Fibroblast of the aortic adventitia (primary cell): ENCODE data around the gene RYR3. TPM values are rescaled to one million over a fixed set of nuclear protein-coding genes. Genes with fewer than 3 reads are reported as not detected.

Source experiments
- DNase-seq: peaks from one replicate; pipeline ENCODE4 v3.0.0-alpha.2; 2010; ENCODE audit warnings: low read depth
- H3K4me3 ChIP-seq: 2 replicates; pipeline ENCODE4 v1.5.1; 2011; ENCODE audit warnings: low read depth, mild to moderate bottlenecking, control low read depth, low read length, moderate library complexity
- CTCF ChIP-seq: IDR thresholded peaks from 2 replicates; pipeline ENCODE4 v1.5.1; 2011; ENCODE audit warnings: mild to moderate bottlenecking, low read length, control low read depth, inconsistent platforms; ENCODE audit not compliant: insufficient read depth
- total RNA-seq: library from RNA; depleted of rRNA; stranded (reverse); fragments of >200 nt; gene quantifications from 2 replicates; pipeline ENCODE4 v1.2.3, GENCODE V29; 2012; ENCODE audit warnings: low replicate concordance

Gene RYR3
- total RNA-seq, 1 donor: not detected

GRCh38 chr15:33393546-33393945, 82.8 kb downstream of the RYR3 start:
- DNase-seq: no peak
- no peak overlapping the region for H3K4me3 ChIP-seq
- no peak for TF ChIP-seq CTCF

DNA sequence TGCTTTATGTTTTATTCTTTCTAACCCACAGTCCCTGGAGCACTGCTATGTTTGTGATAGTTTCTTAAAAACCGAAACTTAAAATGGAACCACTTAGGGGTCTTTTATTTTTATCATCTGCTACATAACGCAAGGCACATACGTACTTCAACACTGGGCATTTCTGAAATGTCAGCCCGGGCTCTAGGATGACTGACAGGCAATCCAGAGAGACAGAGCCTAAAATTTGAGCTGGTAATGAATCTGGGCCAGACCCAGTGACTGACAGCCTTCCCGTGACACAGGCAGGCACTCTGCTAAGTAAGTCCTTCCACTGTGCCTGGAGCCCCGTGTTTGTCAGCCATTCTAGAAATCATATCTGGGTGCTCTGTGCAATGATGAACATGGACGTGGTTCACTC, 84.6 kb downstream of the RYR3 start:
- no peak for TF ChIP-seq CTCF
- no peak overlapping the region for H3K4me3 ChIP-seq
- DNase-seq: no peak

- DNase-seq: no peak
- no peak overlapping the region for H3K4me3 ChIP-seq
- TF ChIP-seq CTCF: no peak
These were observed 85.1 kb downstream of the RYR3 start for GRCh38 chr15:33395846-33396245.

GRCh38 chr15:33396475-33396874, 85.7 kb downstream of the RYR3 start:
- DNase-seq: no peak
- no peak overlapping the region for H3K4me3 ChIP-seq
- no peak for TF ChIP-seq CTCF

DNA sequence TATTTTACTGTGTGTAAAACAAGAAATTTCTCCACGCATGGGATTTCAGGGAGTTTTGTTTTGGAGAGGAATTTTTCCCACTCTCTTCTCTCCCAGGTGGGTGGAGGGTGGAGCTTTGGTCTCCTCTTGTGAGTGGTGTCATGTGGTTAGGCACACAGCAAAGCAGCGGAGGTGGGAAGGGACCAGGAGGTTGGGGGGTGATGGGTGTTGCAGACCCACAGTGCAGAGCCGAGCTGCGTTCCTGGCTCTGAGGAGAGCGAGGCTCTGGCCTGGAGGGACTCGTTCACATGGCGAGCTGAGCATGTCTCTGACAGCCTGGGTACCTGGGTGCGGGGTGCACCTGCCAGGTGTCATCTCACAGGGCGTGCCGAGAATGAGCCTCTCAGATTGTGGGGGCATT, 87.8 kb downstream of the RYR3 start:
- DNase-seq: no peak
- TF ChIP-seq CTCF: no peak

GRCh38 chr15:33400941-33401340, 90.2 kb downstream of the RYR3 start:
- no peak for TF ChIP-seq CTCF
- no peak overlapping the region for H3K4me3 ChIP-seq
- DNase-seq: no peak

More for the DNA sequence above, 87.8 kb downstream of the RYR3 start:
- no peak overlapping the region for H3K4me3 ChIP-seq

DNA sequence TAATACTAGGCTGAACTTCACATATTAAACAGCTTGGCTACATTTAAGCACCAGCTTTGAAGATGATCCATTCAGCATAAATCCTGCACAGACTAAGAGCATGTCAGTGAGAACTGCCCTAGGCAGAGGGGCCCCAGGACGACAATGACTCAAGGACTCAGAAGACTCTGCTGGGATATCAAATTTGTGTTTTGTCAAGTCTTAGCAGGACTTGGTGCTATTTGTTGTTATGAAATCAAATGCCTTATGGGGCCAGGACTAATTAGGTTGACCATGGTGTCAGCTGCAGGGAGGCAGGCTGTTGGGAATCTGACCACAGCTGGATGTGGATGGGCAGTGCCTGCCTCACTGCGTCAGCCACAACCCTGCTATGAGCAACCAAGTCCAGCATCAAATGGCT, 91.8 kb downstream of the RYR3 start:
- no peak for TF ChIP-seq CTCF
- DNase-seq: no peak
- H3K4me3 ChIP-seq: no peak overlapping the region
